ENCODE data around the gene ARHGAP24.

DNA sequence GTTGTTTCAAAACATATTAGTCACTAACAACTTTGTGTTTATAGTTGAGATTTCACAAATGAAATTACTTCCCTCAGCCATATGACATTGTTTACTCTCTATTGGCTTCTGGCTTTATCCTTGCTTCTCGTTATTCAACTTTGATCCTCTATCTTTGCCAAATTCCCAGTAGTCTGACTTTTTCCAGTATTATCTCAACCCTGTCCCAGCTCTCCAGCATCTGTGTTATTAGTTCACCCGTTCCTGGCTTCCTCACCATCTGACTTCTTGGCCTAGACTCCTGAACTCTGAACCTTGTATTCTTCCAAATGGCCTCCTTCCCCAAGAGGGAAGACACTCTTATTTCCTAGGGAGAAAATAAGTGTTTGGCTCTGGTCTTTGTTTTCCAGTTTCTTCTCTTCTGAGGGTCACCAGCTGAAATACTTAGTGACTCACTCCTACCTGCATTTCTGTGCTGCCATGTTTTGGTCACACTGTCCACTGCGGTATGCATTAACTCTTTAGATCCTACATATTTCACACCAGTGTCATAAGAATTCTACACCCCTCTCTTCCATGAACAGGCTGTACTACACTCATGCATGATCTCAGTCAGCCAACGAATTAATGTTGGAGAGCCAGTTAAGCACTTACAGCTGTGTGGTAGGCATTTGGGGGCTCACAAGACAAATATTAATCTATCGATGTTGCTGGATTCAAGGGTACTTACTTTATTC is 17.0 kb upstream of the ARHGAP24 start:
- TF ChIP-seq CTCF (IDR thresholded peaks at IDR 0.05) (no peak), POLR2AphosphoS5 (IDR thresholded peaks at IDR 0.05; ENCODE audit: low read depth, low read length) (no peak)
